Esophagus squamous epithelium (tissue), 5 donors: ENCODE data around the gene KATNAL2. TPM values are rescaled to one million over a fixed set of nuclear protein-coding genes. Genes with fewer than 3 reads are reported as not detected.

Source experiments
- DNase-seq: peaks from one replicate; lab custom pipeline; 2025; lab: John Stamatoyannopoulos, UW
- H3K27ac ChIP-seq, 4 donors: fragments of 200-600 bp; sonication (generic); one replicate each; pipeline ENCODE4 v1.5.1; 2016 to 2019; ENCODE audit warnings: mild to moderate bottlenecking in 1 of 4
- H3K27me3 ChIP-seq, 4 donors: fragments of 200-600 bp; sonication (generic); 1 replicate in 3 of 4; 2 replicates in 1 of 4; pipeline versions ENCODE4 v1.5.1 to v1.6.0; 2017 to 2021; ENCODE audit warnings: antibody characterized with exemption in 1 of 4
- H3K36me3 ChIP-seq, 3 donors: fragments of 200-600 bp; sonication (generic); one replicate each; pipeline ENCODE4 v1.5.1; 2016 to 2019
- H3K4me1 ChIP-seq, 3 donors: fragments of 200-600 bp; sonication (generic); one replicate each; pipeline ENCODE4 v1.5.1; 2017 to 2019
- H3K4me3 ChIP-seq, 4 donors: fragments of 200-600 bp; sonication (generic); 1 replicate in 3 of 4; 2 replicates in 1 of 4; pipeline ENCODE4 v1.5.1; 2016 to 2019; ENCODE audit warnings: mild to moderate bottlenecking in 2 of 4, moderate library complexity in 1 of 4
- H3K9me3 ChIP-seq, 3 donors: fragments of 200-600 bp; sonication (generic); one replicate each; pipeline ENCODE4 v1.5.1; 2016 to 2019
- CTCF ChIP-seq, 6 experiments: fragments of 450-650 bp in 4 of 6; fragments of 200-600 bp in 2 of 6; sonication (generic) in 2 of 6; IDR thresholded peaks; one replicate each; pipeline ENCODE4 v1.5.1; 2016 to 2019; ENCODE audit warnings: antibody characterized with exemption in 6 of 6, mild to moderate bottlenecking in 4 of 6, moderate library complexity in 4 of 6
- POLR2A ChIP-seq, 4 donors: fragments of 450-650 bp; IDR thresholded peaks; one replicate each; pipeline ENCODE4 v1.6.1; 2017; ENCODE audit warnings: antibody characterized with exemption in 4 of 4, mild to moderate bottlenecking in 4 of 4, moderate library complexity in 3 of 4
- WGBS, 2 donors: methylation state at CpG; one replicate each; pipeline ENCODE4 v1.1.5; 2018; 5-methylcytosine and 5-hydroxymethylcytosine counted together
- intact Hi-C: fragments of 100-400 bp; cut with DNase I; formaldehyde crosslinking; loops from one replicate; pipeline ENCODE4 v1.15.0; 2022
- total RNA-seq, 4 donors: library from RNA; depleted of rRNA; stranded (reverse); fragments of >200 nt; gene quantifications; one replicate each; pipeline ENCODE4 v1.1.0, GENCODE V29; 2016
- donor health status: DM: yes; HTN: yes; CAD: no.

The KATNAL2 gene
- total RNA-seq, 4 donors from 2014 or later, result 0.70 to 3.4 (median 1.8) TPM

GRCh38 chr18:46886893-46887292 is 30.5 kb upstream of the KATNAL2 start:
- TF ChIP-seq CTCF (IDR thresholded peaks at IDR 0.05), result no peak
- no peak for TF ChIP-seq POLR2A (IDR thresholded peaks at IDR 0.05)
- Histone ChIP-seq H3K27ac (no peak overlapping the region), H3K4me3 (no peak overlapping the region), H3K27me3 (no peaks in the 10 kb centered on the region), H3K4me1 (no peaks in the 10 kb centered on the region), H3K36me3 (peaks cover 0 to 35% (median 5%) of the 10 kb centered on the region in 3 donors), H3K9me3 (peaks cover 0 to 19% (median 15%) of the 10 kb centered on the region in 3 donors)
- intact Hi-C loops, result no loop called here
- DNase-seq, result no peak
- 70 to 75% methylated on average over 2 of the region's 2 CpGs for WGBS, 2 donors

GRCh38 chr18:46888965-46889364 is 28.4 kb upstream of the KATNAL2 start:
- H3K4me1 ChIP-seq, result no peaks in the 10 kb centered on the region
- intact Hi-C loops, result no loop called here
- H3K27ac ChIP-seq, result no peak overlapping the region
- peaks cover 0 to 19% (median 15%) of the 10 kb centered on the region in 3 donors for H3K9me3 ChIP-seq
- no peak overlapping the region for H3K4me3 ChIP-seq
- WGBS, 2 donors, result 95 to 96% methylated on average over 1 of the region's 1 CpG
- peaks cover 0 to 35% (median 5%) of the 10 kb centered on the region in 3 donors for H3K36me3 ChIP-seq
- DNase-seq, result no peak
- no peaks in the 10 kb centered on the region for H3K27me3 ChIP-seq
- no peak for TF ChIP-seq CTCF (IDR thresholded peaks at IDR 0.05)
- TF ChIP-seq POLR2A (IDR thresholded peaks at IDR 0.05), result no peak

- Histone ChIP-seq H3K27me3 (no peaks in the 10 kb centered on the region), H3K27ac (no peak overlapping the region), H3K4me1 (no peaks in the 10 kb centered on the region), H3K9me3 (peaks cover 0 to 19% (median 15%) of the 10 kb centered on the region in 3 donors), H3K4me3 (no peak overlapping the region), H3K36me3 (peaks cover 0 to 35% (median 5%) of the 10 kb centered on the region in 3 donors)
- 60 to 80% methylated on average over 3 of the region's 3 CpGs for WGBS, 2 donors
- no peak for DNase-seq
- no peak for TF ChIP-seq CTCF (IDR thresholded peaks at IDR 0.05)
- TF ChIP-seq POLR2A (IDR thresholded peaks at IDR 0.05), result no peak
- intact Hi-C loops, result no loop called here
Measured at GRCh38 chr18:46891742-46892214, 25.6 kb upstream of the KATNAL2 start.

GRCh38 chr18:46892842-46893241 is 24.6 kb upstream of the KATNAL2 start:
- DNase-seq, result no peak
- intact Hi-C loops, result no loop called here
- H3K4me3 ChIP-seq, result no peak overlapping the region

More at GRCh38 chr18:46892842-46893241, 24.6 kb upstream of the KATNAL2 start:
- Histone ChIP-seq H3K9me3 (peaks cover 0 to 19% (median 15%) of the 10 kb centered on the region in 3 donors), H3K36me3 (peaks cover 0 to 28% (median 5%) of the 10 kb centered on the region in 3 donors), H3K27ac (no peak overlapping the region), H3K4me1 (no peaks in the 10 kb centered on the region), H3K27me3 (no peaks in the 10 kb centered on the region)
- 95 to 100% methylated on average over 1 of the region's 1 CpG for WGBS, 2 donors
- TF ChIP-seq POLR2A (IDR thresholded peaks at IDR 0.05) (no peak), CTCF (IDR thresholded peaks at IDR 0.05) (no peak)
